ENCODE data around the gene CADM2.

Gene CADM2

DNA sequence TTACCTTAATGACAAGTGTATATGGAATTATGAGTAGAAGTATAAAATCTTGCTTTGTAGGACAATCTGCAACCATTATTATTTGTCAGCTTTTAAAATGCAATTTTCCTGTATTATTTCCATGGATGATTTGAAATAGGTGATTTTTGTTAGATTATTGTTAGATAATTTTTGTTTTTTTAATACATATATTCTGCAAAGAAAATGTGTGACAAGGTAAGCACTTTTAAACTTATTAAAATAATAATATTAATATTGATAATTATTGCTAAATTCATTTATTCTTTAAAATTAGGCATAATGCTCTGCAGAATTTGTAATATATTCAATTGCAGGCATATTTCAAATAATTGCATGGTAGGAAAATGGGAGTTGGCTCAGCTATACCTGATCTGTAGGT is 329.5 kb downstream of the CADM2 start:
- TF ChIP-seq TAF1 (IDR thresholded peaks at IDR 0.05; ENCODE audit: borderline replicate concordance, low read depth, low read length) (no peak), POLR2A (IDR thresholded peaks at IDR 0.05; ENCODE audit: low read depth, low read length) (no peak), POLR2AphosphoS5 (IDR thresholded peaks at IDR 0.05; ENCODE audit: low read depth, low read length) (no peak)
- FAIRE-seq (no peak), DNase-seq (ENCODE audit: insufficient read length) (no peak)

DNA sequence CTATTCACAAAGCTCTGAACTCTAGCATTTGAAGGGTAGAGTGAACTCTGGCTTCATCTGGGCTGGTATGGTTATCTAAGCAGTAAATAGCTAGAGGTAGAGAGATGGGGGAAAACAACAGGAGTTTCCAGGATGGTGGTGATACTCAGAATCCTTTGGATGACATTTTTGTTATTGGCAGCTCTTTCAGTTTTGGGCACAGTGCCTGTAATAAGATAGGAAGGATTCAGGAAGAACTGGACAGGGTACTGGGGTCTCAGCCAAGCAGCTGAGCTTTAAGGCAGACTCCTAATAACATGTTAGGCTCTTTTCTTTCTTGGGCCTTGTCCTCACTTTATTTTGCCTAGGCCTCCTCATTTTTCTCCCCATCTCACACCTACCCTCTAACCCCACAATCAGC is 338.5 kb downstream of the CADM2 start:
- no peak for TF ChIP-seq TAF1 (IDR thresholded peaks at IDR 0.05; ENCODE audit: borderline replicate concordance, low read depth, low read length)
- TF ChIP-seq POLR2AphosphoS5 (IDR thresholded peaks at IDR 0.05; ENCODE audit: low read depth, low read length): no peak
- no peak for TF ChIP-seq POLR2A (IDR thresholded peaks at IDR 0.05; ENCODE audit: low read depth, low read length)
- DNase-seq (ENCODE audit: insufficient read length) (no peak), FAIRE-seq (no peak)

DNA sequence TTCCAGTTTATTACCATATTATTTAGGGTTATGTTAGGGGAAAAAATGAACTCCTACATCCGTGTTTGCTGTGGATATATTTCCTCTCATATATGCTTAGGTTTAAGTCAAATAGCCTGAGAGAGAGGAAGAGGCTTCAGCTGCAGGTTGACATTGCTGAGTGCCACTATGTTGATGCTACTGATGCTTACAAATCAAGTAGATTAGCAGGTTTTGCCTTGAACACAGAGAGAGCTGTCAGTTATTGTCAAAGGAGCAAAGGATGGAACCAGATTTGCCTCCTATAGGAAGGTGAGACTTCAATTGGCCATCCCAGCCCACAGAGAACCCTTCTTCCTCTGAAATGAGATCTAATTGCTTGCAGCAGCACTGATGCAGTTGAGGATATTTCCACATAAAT is 339.2 kb downstream of the CADM2 start:
- no peak for FAIRE-seq

DNA sequence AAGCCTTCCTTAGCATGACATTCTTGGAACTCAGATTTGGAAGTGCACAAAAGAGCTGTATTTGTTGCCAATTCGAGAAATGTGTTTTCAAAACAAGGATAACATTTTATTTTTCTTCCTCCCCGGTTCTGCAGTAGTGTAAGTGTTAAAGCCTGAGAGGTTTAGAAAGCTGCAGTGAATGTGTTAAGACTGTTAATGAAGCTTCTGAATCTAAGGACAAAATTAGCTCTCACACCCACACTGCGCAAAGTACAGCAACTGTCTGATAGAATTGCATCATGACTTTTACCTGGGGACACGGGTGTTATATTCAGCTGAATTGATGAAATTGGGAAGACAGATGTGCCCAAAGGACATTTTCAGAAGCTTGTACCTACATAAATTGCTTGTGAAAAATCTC is 344.4 kb downstream of the CADM2 start:
- FAIRE-seq (no peak), DNase-seq (ENCODE audit: insufficient read length) (no peak)
- no peak for TF ChIP-seq POLR2A (IDR thresholded peaks at IDR 0.05; ENCODE audit: low read depth, low read length)
- no peak for TF ChIP-seq POLR2AphosphoS5 (IDR thresholded peaks at IDR 0.05; ENCODE audit: low read depth, low read length)
- no peak for TF ChIP-seq TAF1 (IDR thresholded peaks at IDR 0.05; ENCODE audit: borderline replicate concordance, low read depth, low read length)

More for the DNA sequence above, 339.2 kb downstream of the CADM2 start:
- no peak for DNase-seq (ENCODE audit: insufficient read length)
- TF ChIP-seq POLR2AphosphoS5 (IDR thresholded peaks at IDR 0.05; ENCODE audit: low read depth, low read length): no peak
- TF ChIP-seq TAF1 (IDR thresholded peaks at IDR 0.05; ENCODE audit: borderline replicate concordance, low read depth, low read length): no peak
- no peak for TF ChIP-seq POLR2A (IDR thresholded peaks at IDR 0.05; ENCODE audit: low read depth, low read length)

DNA sequence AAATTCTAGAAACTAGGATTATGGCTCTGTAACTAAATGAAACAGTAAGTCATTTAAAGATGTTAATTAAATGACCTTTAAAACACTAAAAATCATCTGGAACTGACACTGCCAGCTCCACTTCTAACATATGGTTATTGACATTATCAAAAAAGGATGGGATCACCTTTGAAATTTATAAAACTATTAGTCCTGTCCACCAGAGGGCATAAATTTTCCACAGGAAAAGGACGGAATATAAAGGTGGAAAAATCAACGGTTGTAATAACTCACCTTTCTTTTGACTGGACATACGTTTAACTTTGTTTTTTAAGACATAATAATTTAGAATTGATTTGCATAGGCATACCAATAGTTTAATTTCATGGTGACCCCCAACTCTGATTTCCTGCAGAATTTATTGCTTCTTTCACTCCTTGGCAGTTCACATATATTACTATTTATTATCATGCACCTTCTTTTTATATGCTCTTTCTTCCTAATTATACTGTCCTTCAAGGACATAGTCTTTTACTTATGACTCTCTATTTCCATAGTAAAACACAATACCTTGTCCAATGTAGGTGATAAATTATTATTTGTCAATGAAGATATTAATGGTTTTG is 345.7 kb downstream of the CADM2 start:
- no peak for DNase-seq (ENCODE audit: insufficient read length)
- TF ChIP-seq POLR2AphosphoS5 (IDR thresholded peaks at IDR 0.05; ENCODE audit: low read depth, low read length) (no peak), TAF1 (IDR thresholded peaks at IDR 0.05; ENCODE audit: borderline replicate concordance, low read depth, low read length) (no peak), POLR2A (IDR thresholded peaks at IDR 0.05; ENCODE audit: low read depth, low read length) (no peak)

DNA sequence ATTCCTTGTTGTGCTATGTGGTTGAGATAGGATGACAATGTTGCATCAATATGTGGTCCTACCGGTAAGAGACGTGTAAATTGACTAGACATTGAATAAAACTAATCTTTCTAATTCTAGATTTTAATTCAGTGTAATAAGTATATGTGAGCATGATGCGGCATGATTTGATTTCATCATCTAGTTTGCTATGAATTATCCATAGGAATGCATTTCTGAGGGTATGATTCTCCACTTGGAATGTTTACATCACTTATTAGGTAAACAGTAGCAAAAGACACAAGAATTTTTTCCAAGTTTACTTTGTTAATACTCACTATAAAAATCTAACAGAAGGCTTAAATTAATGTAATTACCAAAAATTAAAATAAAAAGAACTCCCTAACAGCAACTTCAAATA is 353.5 kb downstream of the CADM2 start:
- DNase-seq (ENCODE audit: insufficient read length) (no peak), FAIRE-seq (no peak)
- TF ChIP-seq POLR2A (IDR thresholded peaks at IDR 0.05; ENCODE audit: low read depth, low read length) (no peak), TAF1 (IDR thresholded peaks at IDR 0.05; ENCODE audit: borderline replicate concordance, low read depth, low read length) (no peak), POLR2AphosphoS5 (IDR thresholded peaks at IDR 0.05; ENCODE audit: low read depth, low read length) (no peak)

More for the DNA sequence above, 345.7 kb downstream of the CADM2 start:
- FAIRE-seq: no peak

DNA sequence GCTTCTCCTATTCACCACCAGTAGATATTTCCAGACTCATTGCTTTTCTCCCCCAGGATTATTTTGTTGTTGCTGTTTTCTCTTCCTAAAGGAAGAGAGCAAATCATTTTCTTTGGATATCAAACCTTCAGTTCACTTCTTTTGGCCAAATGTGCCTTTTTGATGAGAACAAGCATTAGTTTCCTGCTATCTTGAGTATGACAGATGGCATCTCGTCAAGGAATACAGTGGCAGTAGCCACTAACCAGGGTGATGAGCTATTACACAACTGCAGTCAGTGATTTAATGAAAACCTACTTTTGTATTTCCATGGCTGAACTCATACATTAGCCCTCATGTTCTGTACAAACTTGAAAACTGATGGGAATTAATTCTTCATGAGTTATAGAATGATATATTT is 354.6 kb downstream of the CADM2 start:
- no peak for TF ChIP-seq POLR2A (IDR thresholded peaks at IDR 0.05; ENCODE audit: low read depth, low read length)
- TF ChIP-seq TAF1 (IDR thresholded peaks at IDR 0.05; ENCODE audit: borderline replicate concordance, low read depth, low read length): no peak
- TF ChIP-seq POLR2AphosphoS5 (IDR thresholded peaks at IDR 0.05; ENCODE audit: low read depth, low read length): no peak
- FAIRE-seq: no peak
- DNase-seq (ENCODE audit: insufficient read length): no peak

DNA sequence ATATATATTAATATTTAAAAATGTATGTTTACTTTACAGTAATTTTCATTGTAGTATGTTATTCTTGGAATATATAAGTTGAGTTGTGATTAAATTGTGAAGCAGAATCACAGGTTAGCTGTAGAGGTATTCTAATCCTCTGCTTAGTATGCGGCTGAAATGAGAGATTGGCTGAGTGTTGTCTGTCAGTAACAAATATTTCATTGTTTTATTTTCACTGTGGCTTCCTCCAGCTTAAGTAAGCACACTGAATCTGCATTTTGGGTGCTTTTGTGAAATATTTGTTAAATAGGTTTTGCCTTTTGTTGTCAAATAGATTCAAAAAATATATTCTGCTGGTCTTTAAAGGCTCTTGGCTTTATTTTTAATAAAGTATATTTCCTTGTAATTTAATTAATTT is 357.5 kb downstream of the CADM2 start:
- TF ChIP-seq POLR2A (IDR thresholded peaks at IDR 0.05; ENCODE audit: low read depth, low read length) (no peak), POLR2AphosphoS5 (IDR thresholded peaks at IDR 0.05; ENCODE audit: low read depth, low read length) (no peak), TAF1 (IDR thresholded peaks at IDR 0.05; ENCODE audit: borderline replicate concordance, low read depth, low read length) (no peak)
- no peak for FAIRE-seq
- no peak for DNase-seq (ENCODE audit: insufficient read length)

DNA sequence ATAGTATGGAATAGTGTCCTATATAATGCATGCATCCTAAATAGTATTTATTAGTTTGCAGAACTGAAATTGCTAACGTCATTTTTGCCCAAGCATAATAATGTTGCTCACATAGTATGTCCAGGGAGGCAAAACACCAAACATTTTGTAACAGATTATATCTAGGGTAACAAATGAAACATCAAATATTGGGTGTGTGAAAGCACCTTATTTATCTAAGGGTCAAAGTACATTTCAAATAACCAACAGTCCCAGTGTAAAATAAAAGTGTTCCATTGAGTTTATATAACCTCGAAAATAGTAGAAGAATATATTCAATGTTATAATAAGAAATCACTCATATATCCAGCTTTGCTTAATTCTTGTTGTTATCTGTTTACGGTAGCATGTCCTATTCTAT is 363.1 kb downstream of the CADM2 start:
- DNase-seq (ENCODE audit: insufficient read length): no peak
- no peak for FAIRE-seq
- TF ChIP-seq TAF1 (IDR thresholded peaks at IDR 0.05; ENCODE audit: borderline replicate concordance, low read depth, low read length) (no peak), POLR2AphosphoS5 (IDR thresholded peaks at IDR 0.05; ENCODE audit: low read depth, low read length) (no peak), POLR2A (IDR thresholded peaks at IDR 0.05; ENCODE audit: low read depth, low read length) (no peak)

DNA sequence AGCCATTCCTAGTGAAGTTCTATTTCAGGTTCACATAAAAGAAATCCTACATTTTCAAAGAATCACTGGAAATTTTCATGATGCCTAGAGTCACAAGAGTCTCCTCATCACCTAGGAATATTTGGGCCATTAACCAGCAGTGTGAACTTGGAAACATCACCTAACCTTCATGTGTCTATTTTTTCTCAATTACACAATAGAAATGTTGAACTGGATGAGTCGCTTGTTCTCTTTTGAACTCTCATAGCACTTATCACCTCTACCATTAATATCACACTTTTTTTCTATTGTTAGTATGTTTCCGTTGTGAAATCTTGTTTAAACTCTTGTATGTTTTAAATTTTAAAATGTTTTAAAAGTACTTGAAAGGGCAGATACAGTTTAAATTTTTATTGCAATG is 371.3 kb downstream of the CADM2 start:
- no peak for TF ChIP-seq POLR2AphosphoS5 (IDR thresholded peaks at IDR 0.05; ENCODE audit: low read depth, low read length)
- no peak for TF ChIP-seq POLR2A (IDR thresholded peaks at IDR 0.05; ENCODE audit: low read depth, low read length)
- TF ChIP-seq TAF1 (IDR thresholded peaks at IDR 0.05; ENCODE audit: borderline replicate concordance, low read depth, low read length): no peak
- FAIRE-seq: no peak
- no peak for DNase-seq (ENCODE audit: insufficient read length)

DNA sequence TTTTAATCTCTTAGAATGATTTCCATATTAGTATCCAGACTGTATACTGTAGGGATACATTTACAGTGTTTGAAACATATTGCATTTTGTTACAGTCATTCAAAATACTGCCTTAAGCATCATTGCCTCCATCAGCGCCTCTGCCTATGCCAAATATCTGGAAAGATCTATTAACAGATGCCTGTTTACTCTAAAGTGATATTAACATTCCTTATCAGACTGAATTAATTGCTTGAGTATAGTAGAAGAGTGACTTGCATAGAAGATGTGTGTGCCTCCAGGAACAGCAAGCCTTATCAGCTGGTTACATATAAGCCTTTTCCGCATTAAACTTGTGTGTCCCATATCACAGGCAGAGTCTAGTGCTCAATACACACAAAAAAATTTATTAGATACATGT is 379.1 kb downstream of the CADM2 start:
- DNase-seq (ENCODE audit: insufficient read length) (no peak), FAIRE-seq (no peak)
- no peak for TF ChIP-seq TAF1 (IDR thresholded peaks at IDR 0.05; ENCODE audit: borderline replicate concordance, low read depth, low read length)
- no peak for TF ChIP-seq POLR2A (IDR thresholded peaks at IDR 0.05; ENCODE audit: low read depth, low read length)
- TF ChIP-seq POLR2AphosphoS5 (IDR thresholded peaks at IDR 0.05; ENCODE audit: low read depth, low read length): no peak

DNA sequence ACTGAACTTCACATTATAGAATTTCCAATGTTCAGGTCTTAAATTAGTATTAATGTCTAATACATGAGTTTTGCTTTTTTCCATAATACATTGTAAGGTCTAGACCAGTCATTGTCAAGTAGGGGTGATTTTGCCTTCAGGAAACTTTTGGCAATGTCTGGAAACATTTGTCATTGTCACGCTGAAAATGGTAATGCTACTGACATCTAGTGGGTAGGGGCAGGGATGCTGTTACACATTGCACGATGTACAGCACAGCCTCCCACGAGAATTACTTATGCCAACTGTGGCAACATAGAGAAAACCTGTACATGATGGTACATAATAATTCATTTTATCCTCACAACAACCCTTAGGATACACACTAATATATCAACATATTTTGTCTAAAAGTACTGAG is 384.1 kb downstream of the CADM2 start:
- no peak for DNase-seq (ENCODE audit: insufficient read length)
- TF ChIP-seq POLR2A (IDR thresholded peaks at IDR 0.05; ENCODE audit: low read depth, low read length) (no peak), POLR2AphosphoS5 (IDR thresholded peaks at IDR 0.05; ENCODE audit: low read depth, low read length) (no peak), TAF1 (IDR thresholded peaks at IDR 0.05; ENCODE audit: borderline replicate concordance, low read depth, low read length) (no peak)
- FAIRE-seq: no peak

All from GM12892 (cell line).